ENCODE results near the gene GADD45B. TPM values are rescaled to one million over a fixed set of nuclear protein-coding genes. Genes with fewer than 3 reads are reported as not detected.
"Not testable (repeated sequence)": the region's sequence is repeated elsewhere in the genome, so short reads cannot be mapped to it uniquely, and the experiment has no call there.

GADD45B gene
- polyA plus RNA-seq, 2 donors, result 37.6 to 62.6 TPM

- H3K36me3 ChIP-seq (ENCODE audit: control insufficient read depth in 2 of 2, insufficient read depth in 2 of 2, low read length in 1 of 2), result not testable (repeated sequence)
- 76 to 78% methylated on average over 8 of the region's 8 CpGs for WGBS, 2 donors
- peak overlapping the region; percentile 53 to 86 for H3K27ac ChIP-seq (ENCODE audit: low read depth in 2 of 2, low read length in 1 of 2)
Observed at GRCh38 chr19:2506656-2507055, 30.7 kb downstream of the GADD45B start.

DNA sequence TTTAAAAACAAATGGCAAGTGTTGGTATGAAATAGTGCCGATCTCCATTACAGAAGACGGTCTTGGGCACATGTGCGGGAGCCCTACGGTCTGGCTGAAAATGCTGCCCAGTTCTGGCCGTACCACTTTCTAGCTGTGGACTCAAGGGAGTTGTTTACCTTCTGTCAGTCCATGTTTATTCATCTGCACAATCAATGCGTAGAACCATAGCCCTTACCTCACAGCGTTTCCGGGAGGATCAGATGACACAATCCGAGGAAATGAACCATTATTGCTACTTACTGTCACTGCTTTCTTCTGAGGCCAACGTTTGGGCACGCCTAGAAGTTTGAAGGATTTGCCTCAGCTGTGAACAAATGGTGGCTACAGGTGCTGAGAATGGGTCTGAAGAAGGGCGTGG, 31.2 kb downstream of the GADD45B start:
- no peaks in the 10 kb centered on the region for H3K36me3 ChIP-seq (ENCODE audit: control insufficient read depth in 2 of 2, insufficient read depth in 2 of 2, low read length in 1 of 2)
- no peaks in the 10 kb centered on the region for H3K27me3 ChIP-seq (ENCODE audit: control insufficient read depth in 1 of 2, insufficient read depth in 2 of 2, low read length in 2 of 2)
- peaks cover 0 to 2% of the 10 kb centered on the region in 2 donors for H3K9me3 ChIP-seq (ENCODE audit: control insufficient read depth in 2 of 2, insufficient read depth in 1 of 2, low read depth in 1 of 2, low read length in 1 of 2)
- H3K4me3 ChIP-seq (ENCODE audit: low read depth in 1 of 2, low read length in 2 of 2), result no peak overlapping the region
- H3K27ac ChIP-seq (ENCODE audit: low read depth in 2 of 2, low read length in 1 of 2), result peak overlapping the region; percentile 53 to 86
- 9 to 13% methylated on average over 12 of the region's 12 CpGs for WGBS, 2 donors
- peaks cover 0 to 9% of the 10 kb centered on the region in 2 donors for H3K4me1 ChIP-seq (ENCODE audit: control insufficient read depth in 2 of 2, insufficient read depth in 2 of 2, low read length in 1 of 2)

More at GRCh38 chr19:2506656-2507055, 30.7 kb downstream of the GADD45B start:
- H3K4me3 ChIP-seq (ENCODE audit: low read depth in 1 of 2, low read length in 2 of 2); H3K27me3 ChIP-seq (ENCODE audit: control insufficient read depth in 1 of 2, insufficient read depth in 2 of 2, low read length in 2 of 2); H3K4me1 ChIP-seq (ENCODE audit: control insufficient read depth in 2 of 2, insufficient read depth in 2 of 2, low read length in 1 of 2); H3K9me3 ChIP-seq (ENCODE audit: control insufficient read depth in 2 of 2, insufficient read depth in 1 of 2, low read depth in 1 of 2, low read length in 1 of 2): not testable (repeated sequence)

- Histone ChIP-seq H3K36me3 (ENCODE audit: control insufficient read depth in 2 of 2, insufficient read depth in 2 of 2, low read length in 1 of 2) (no peaks in the 10 kb centered on the region), H3K27me3 (ENCODE audit: control insufficient read depth in 1 of 2, insufficient read depth in 2 of 2, low read length in 2 of 2) (no peaks in the 10 kb centered on the region), H3K9me3 (ENCODE audit: control insufficient read depth in 2 of 2, insufficient read depth in 1 of 2, low read depth in 1 of 2, low read length in 1 of 2) (peaks cover 0 to 2% of the 10 kb centered on the region in 2 donors), H3K27ac (ENCODE audit: low read depth in 2 of 2, low read length in 1 of 2) (no peak overlapping the region), H3K4me3 (ENCODE audit: low read depth in 1 of 2, low read length in 2 of 2) (no peak overlapping the region), H3K4me1 (ENCODE audit: control insufficient read depth in 2 of 2, insufficient read depth in 2 of 2, low read length in 1 of 2) (peaks cover 3 to 7% of the 10 kb centered on the region in 2 donors)
- 93 to 94% methylated on average over 8 of the region's 8 CpGs for WGBS, 2 donors
Observed at GRCh38 chr19:2509096-2509495, 33.2 kb downstream of the GADD45B start.

DNA sequence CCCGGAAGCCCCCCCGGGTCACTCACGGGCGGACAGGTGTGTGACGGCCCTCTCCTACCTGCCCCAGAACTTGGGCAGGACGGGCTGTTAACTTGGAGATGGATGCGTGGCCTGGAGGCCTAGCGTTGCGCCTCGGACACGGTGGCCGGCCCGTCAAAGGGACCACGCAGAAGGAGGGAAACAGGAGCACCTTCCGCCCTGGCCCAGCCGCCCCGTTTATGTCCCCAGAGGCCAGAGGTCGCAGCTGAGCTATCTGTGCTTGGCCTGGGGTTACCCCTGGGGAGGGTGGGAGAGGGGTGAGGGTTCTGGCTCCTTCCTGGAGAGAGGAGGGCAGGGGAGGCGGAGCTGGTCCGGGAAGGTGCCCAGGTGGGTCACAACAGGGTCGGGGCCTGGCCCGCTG, 35.6 kb downstream of the GADD45B start:
- Histone ChIP-seq H3K27ac (ENCODE audit: low read depth in 2 of 2, low read length in 1 of 2) (no peak overlapping the region), H3K9me3 (ENCODE audit: control insufficient read depth in 2 of 2, insufficient read depth in 1 of 2, low read depth in 1 of 2, low read length in 1 of 2) (peaks cover 0 to 2% of the 10 kb centered on the region in 2 donors), H3K4me3 (ENCODE audit: low read depth in 1 of 2, low read length in 2 of 2) (no peak overlapping the region), H3K27me3 (ENCODE audit: control insufficient read depth in 1 of 2, insufficient read depth in 2 of 2, low read length in 2 of 2) (no peaks in the 10 kb centered on the region), H3K4me1 (ENCODE audit: control insufficient read depth in 2 of 2, insufficient read depth in 2 of 2, low read length in 1 of 2) (peaks cover 3 to 6% of the 10 kb centered on the region in 2 donors), H3K36me3 (ENCODE audit: control insufficient read depth in 2 of 2, insufficient read depth in 2 of 2, low read length in 1 of 2) (no peaks in the 10 kb centered on the region)
- 81 to 82% methylated on average over 20 to 22 of the region's 22 CpGs for WGBS, 2 donors

GRCh38 chr19:2511991-2512390, 36.1 kb downstream of the GADD45B start:
- Histone ChIP-seq H3K36me3 (ENCODE audit: control insufficient read depth in 2 of 2, insufficient read depth in 2 of 2, low read length in 1 of 2) (no peaks in the 10 kb centered on the region), H3K27ac (ENCODE audit: low read depth in 2 of 2, low read length in 1 of 2) (no peak overlapping the region), H3K4me1 (ENCODE audit: control insufficient read depth in 2 of 2, insufficient read depth in 2 of 2, low read length in 1 of 2) (peaks cover 3 to 6% of the 10 kb centered on the region in 2 donors), H3K4me3 (ENCODE audit: low read depth in 1 of 2, low read length in 2 of 2) (no peak overlapping the region), H3K9me3 (ENCODE audit: control insufficient read depth in 2 of 2, insufficient read depth in 1 of 2, low read depth in 1 of 2, low read length in 1 of 2) (peaks cover 0 to 2% of the 10 kb centered on the region in 2 donors), H3K27me3 (ENCODE audit: control insufficient read depth in 1 of 2, insufficient read depth in 2 of 2, low read length in 2 of 2) (no peaks in the 10 kb centered on the region)
- 63 to 70% methylated on average over 20 to 21 of the region's 21 CpGs for WGBS, 2 donors

GRCh38 chr19:2512523-2513431, 36.9 kb downstream of the GADD45B start:
- Histone ChIP-seq H3K27me3 (ENCODE audit: control insufficient read depth in 1 of 2, insufficient read depth in 2 of 2, low read length in 2 of 2) (no peaks in the 10 kb centered on the region), H3K36me3 (ENCODE audit: control insufficient read depth in 2 of 2, insufficient read depth in 2 of 2, low read length in 1 of 2) (no peaks in the 10 kb centered on the region), H3K9me3 (ENCODE audit: control insufficient read depth in 2 of 2, insufficient read depth in 1 of 2, low read depth in 1 of 2, low read length in 1 of 2) (peaks cover 0 to 2% of the 10 kb centered on the region in 2 donors), H3K4me3 (ENCODE audit: low read depth in 1 of 2, low read length in 2 of 2) (no peak overlapping the region), H3K4me1 (ENCODE audit: control insufficient read depth in 2 of 2, insufficient read depth in 2 of 2, low read length in 1 of 2) (peaks cover 3 to 6% of the 10 kb centered on the region in 2 donors), H3K27ac (ENCODE audit: low read depth in 2 of 2, low read length in 1 of 2) (peak overlapping the region in 1 of 2 donors; percentile 15)
- 49 to 58% methylated on average over 36 to 41 of the region's 41 CpGs for WGBS, 2 donors

GRCh38 chr19:2514981-2515518, 39.1 kb downstream of the GADD45B start:
- 96 to 97% methylated on average over 16 of the region's 16 CpGs for WGBS, 2 donors
- Histone ChIP-seq H3K27me3 (ENCODE audit: control insufficient read depth in 1 of 2, insufficient read depth in 2 of 2, low read length in 2 of 2) (no peaks in the 10 kb centered on the region), H3K9me3 (ENCODE audit: control insufficient read depth in 2 of 2, insufficient read depth in 1 of 2, low read depth in 1 of 2, low read length in 1 of 2) (no peaks in the 10 kb centered on the region), H3K4me1 (ENCODE audit: control insufficient read depth in 2 of 2, insufficient read depth in 2 of 2, low read length in 1 of 2) (peaks cover 3 to 9% of the 10 kb centered on the region in 2 donors), H3K36me3 (ENCODE audit: control insufficient read depth in 2 of 2, insufficient read depth in 2 of 2, low read length in 1 of 2) (no peaks in the 10 kb centered on the region), H3K4me3 (ENCODE audit: low read depth in 1 of 2, low read length in 2 of 2) (no peak overlapping the region), H3K27ac (ENCODE audit: low read depth in 2 of 2, low read length in 1 of 2) (no peak overlapping the region)

GRCh38 chr19:2516727-2517126, 40.8 kb downstream of the GADD45B start:
- 83 to 86% methylated on average over 18 of the region's 18 CpGs for WGBS, 2 donors
- H3K4me1 ChIP-seq (ENCODE audit: control insufficient read depth in 2 of 2, insufficient read depth in 2 of 2, low read length in 1 of 2), result peaks cover 3 to 9% of the 10 kb centered on the region in 2 donors
- no peaks in the 10 kb centered on the region for H3K36me3 ChIP-seq (ENCODE audit: control insufficient read depth in 2 of 2, insufficient read depth in 2 of 2, low read length in 1 of 2)
- no peak overlapping the region for H3K27ac ChIP-seq (ENCODE audit: low read depth in 2 of 2, low read length in 1 of 2)
- no peaks in the 10 kb centered on the region for H3K9me3 ChIP-seq (ENCODE audit: control insufficient read depth in 2 of 2, insufficient read depth in 1 of 2, low read depth in 1 of 2, low read length in 1 of 2)
- H3K4me3 ChIP-seq (ENCODE audit: low read depth in 1 of 2, low read length in 2 of 2), result no peak overlapping the region
- H3K27me3 ChIP-seq (ENCODE audit: control insufficient read depth in 1 of 2, insufficient read depth in 2 of 2, low read length in 2 of 2), result no peaks in the 10 kb centered on the region

- peaks cover 2 to 3% of the 10 kb centered on the region in 2 donors for H3K4me1 ChIP-seq (ENCODE audit: control insufficient read depth in 2 of 2, insufficient read depth in 2 of 2, low read length in 1 of 2)
- H3K27me3 ChIP-seq (ENCODE audit: control insufficient read depth in 1 of 2, insufficient read depth in 2 of 2, low read length in 2 of 2), result no peaks in the 10 kb centered on the region
- no peak overlapping the region for H3K4me3 ChIP-seq (ENCODE audit: low read depth in 1 of 2, low read length in 2 of 2)
- 63 to 68% methylated on average over 34 to 35 of the region's 35 CpGs for WGBS, 2 donors
- H3K9me3 ChIP-seq (ENCODE audit: control insufficient read depth in 2 of 2, insufficient read depth in 1 of 2, low read depth in 1 of 2, low read length in 1 of 2), result no peaks in the 10 kb centered on the region
- H3K27ac ChIP-seq (ENCODE audit: low read depth in 2 of 2, low read length in 1 of 2), result no peak overlapping the region
- H3K36me3 ChIP-seq (ENCODE audit: control insufficient read depth in 2 of 2, insufficient read depth in 2 of 2, low read length in 1 of 2), result no peaks in the 10 kb centered on the region
Observed at GRCh38 chr19:2517881-2518601, 42.1 kb downstream of the GADD45B start.

All from esophagus (tissue), 2 donors.